ENCODE data around the gene POLN. TPM values are rescaled to one million over a fixed set of nuclear protein-coding genes. Genes with fewer than 3 reads are reported as not detected.

Gene POLN
- total and polyA plus RNA-seq, 2 of the 4 experiments (the other 2 are of a cell fraction), result 0.63 to 0.72 TPM

DNA sequence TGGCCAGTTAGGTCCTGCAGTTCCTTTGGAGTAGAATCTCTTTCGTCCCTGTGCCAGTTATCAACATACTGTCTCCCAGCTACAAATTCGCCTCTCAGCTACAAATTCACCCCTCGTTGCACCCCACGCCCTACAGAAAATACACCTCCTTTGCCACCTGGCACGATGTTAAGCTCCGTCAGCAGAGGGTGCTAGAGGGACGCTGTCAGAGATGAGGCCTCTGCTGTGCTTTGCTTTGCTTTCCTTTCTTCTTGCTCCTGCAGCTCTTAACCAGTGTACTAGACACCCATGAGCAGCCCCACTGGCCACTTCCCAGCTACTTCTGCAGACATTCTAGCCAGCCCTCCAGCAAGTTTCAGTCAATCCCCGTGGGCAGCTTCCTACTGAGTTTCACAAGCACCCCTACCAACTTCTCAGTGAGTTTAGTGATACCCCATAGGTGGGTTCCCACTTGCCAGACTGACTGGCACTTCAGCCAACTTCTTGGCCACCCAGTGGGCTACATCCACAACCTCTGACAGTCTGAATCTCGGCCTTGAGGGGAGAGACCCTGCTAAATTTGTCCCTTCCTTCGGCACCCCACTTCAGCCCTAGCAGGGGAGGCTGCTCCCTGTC lies 21.8 kb downstream of the POLN start (continued):
- no peak for TF ChIP-seq FOS (IDR thresholded peaks at IDR 0.05; ENCODE audit: low read depth, low read length)

DNA sequence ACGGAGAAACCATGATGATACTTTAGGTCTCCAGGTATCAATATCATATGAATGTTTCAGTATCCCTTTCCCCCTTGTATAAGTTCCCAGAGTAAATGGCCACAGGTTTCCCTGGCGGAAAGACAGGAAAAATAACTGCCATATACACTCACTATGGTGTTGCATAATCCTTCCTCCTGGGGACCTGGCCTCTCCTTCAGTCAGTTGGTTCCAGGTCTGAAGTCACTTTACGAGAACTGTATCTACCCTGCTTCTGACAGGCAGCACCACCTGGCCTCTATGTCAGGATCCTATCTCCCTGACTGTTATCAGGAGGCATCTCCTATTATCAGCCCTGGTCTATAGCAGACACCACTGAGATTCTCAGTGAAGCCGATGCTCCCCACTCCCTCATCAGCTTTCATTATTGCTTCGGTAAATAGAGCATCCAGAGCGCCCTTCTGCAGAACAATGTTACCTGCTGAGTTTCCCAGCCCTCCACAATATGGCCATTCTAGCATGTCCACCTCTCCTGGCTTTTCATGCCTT lies 22.6 kb downstream of the POLN start:
- H3K4me2 ChIP-seq (ENCODE audit: low read depth, low read length), result no peak overlapping the region
- H3K9ac ChIP-seq (ENCODE audit: low read depth, low read length), result no peak overlapping the region
- no peak for DNase-seq
- H2BK15ac ChIP-seq (ENCODE audit: low read depth, low read length), result no peak overlapping the region
- no peak overlapping the region for H2BK120ac ChIP-seq (ENCODE audit: low read depth, low read length)
- H4K20me1 ChIP-seq (ENCODE audit: insufficient read depth, low read length), result peaks cover 11% of the 10 kb centered on the region
- TF ChIP-seq, protein P1, sequence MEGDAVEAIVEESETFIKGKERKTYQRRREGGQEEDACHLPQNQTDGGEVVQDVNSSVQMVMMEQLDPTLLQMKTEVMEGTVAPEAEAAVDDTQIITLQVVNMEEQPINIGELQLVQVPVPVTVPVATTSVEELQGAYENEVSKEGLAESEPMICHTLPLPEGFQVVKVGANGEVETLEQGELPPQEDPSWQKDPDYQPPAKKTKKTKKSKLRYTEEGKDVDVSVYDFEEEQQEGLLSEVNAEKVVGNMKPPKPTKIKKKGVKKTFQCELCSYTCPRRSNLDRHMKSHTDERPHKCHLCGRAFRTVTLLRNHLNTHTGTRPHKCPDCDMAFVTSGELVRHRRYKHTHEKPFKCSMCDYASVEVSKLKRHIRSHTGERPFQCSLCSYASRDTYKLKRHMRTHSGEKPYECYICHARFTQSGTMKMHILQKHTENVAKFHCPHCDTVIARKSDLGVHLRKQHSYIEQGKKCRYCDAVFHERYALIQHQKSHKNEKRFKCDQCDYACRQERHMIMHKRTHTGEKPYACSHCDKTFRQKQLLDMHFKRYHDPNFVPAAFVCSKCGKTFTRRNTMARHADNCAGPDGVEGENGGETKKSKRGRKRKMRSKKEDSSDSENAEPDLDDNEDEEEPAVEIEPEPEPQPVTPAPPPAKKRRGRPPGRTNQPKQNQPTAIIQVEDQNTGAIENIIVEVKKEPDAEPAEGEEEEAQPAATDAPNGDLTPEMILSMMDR (conservative IDR thresholded peaks at IDR 0.05; ENCODE audit: low read depth, low read length), result no peak
- TF ChIP-seq RCOR1 (IDR thresholded peaks at IDR 0.05; ENCODE audit: insufficient replicate concordance, low read length), result no peak
- no peak for TF ChIP-seq RFX5 (IDR thresholded peaks at IDR 0.05; ENCODE audit: low read depth, low read length)
- TF ChIP-seq MAFK (IDR thresholded peaks at IDR 0.05; ENCODE audit: low read depth, low read length), result no peak
- no peak for TF ChIP-seq CHD1 (IDR thresholded peaks at IDR 0.05; ENCODE audit: low read depth, low read length)
- no peak for TF ChIP-seq BHLHE40 (IDR thresholded peaks at IDR 0.05; ENCODE audit: low read depth, low read length)
- TF ChIP-seq RAD21 (IDR thresholded peaks at IDR 0.05; ENCODE audit: low read length), result no peak
- H3K9me3 ChIP-seq (ENCODE audit: control insufficient read depth, insufficient read depth, low read length), result no peaks in the 10 kb centered on the region
- H3K18ac ChIP-seq (ENCODE audit: low read depth, low read length), result no peak overlapping the region
- H3K23ac ChIP-seq (ENCODE audit: low read depth, low read length), result no peak overlapping the region
- POLR2A ChIA-PET (ENCODE audit: unreplicated experiment), result no interaction called here
- H3K27ac ChIP-seq (ENCODE audit: insufficient read depth, low read length), result no peak overlapping the region
- no peak overlapping the region for H2BK5ac ChIP-seq (ENCODE audit: low read depth, low read length, poor library complexity, severe bottlenecking)
- no TSS peak for BruUV-seq (replicated peaks)
- no peak overlapping the region for H4K8ac ChIP-seq (ENCODE audit: low read depth in 2 of 2, low read length in 2 of 2)
- no peak overlapping the region for H4K5ac ChIP-seq (ENCODE audit: low read depth, low read length)
- no peak for ATAC-seq (ENCODE audit: low read depth)
- H3K14ac ChIP-seq (replicated peaks; ENCODE audit: low read depth, low read length), result no peak overlapping the region
- H2BK20ac ChIP-seq (ENCODE audit: low read depth, low read length), result no peak overlapping the region
- WGBS, 2 experiments (ENCODE audit: extremely low coverage in 2 of 2, insufficient read length in 1 of 2), result 90% methylated on average over 3 of the region's 6 CpGs; no CpG with 5 or more reads in 1 of the 2 experiments
- peaks cover 2% of the 10 kb centered on the region; the same call in 1 of the 2 replicates for H3K27me3 ChIP-seq (ENCODE audit: control insufficient read depth, insufficient read depth, low read length)
- peak overlapping the region; percentile 15 for H2AFZ ChIP-seq (replicated peaks; ENCODE audit: low read length, poor library complexity)
- no peak overlapping the region for H2AK9ac ChIP-seq (replicated peaks; ENCODE audit: low read depth, low read length, poor library complexity)
- no peak overlapping the region for H3K4me3 ChIP-seq (ENCODE audit: insufficient read depth, low read depth, low read length)
- intact Hi-C loops (cut with micrococcal nuclease), result no loop called here
- no peak overlapping the region for H2AK5ac ChIP-seq (ENCODE audit: low read depth, low read length)
- in situ Hi-C loops (cut with MboI; ENCODE audit: low sequenced_read_pairs), result no loop called here
- H4K91ac ChIP-seq (ENCODE audit: insufficient read depth, low read depth, low read length), result no peak overlapping the region
- no peaks in the 10 kb centered on the region for H3K79me1 ChIP-seq (ENCODE audit: low read depth in 1 of 2, low read length in 2 of 2)
- peaks cover 2% of the 10 kb centered on the region; the same call in 1 of the 2 replicates for H3K36me3 ChIP-seq (ENCODE audit: control insufficient read depth, insufficient read depth, low read length)
- CTCF ChIA-PET, result interaction anchor here (0.6 to 2.6 kb wide), 9 partner anchors 10 to 247 kb away, joined by 3 to 11 read pairs (median 3); no protein-coding TSS in a partner anchor
- peaks cover 3% of the 10 kb centered on the region; the same call in 1 of the 2 replicates for H3K4me1 ChIP-seq (ENCODE audit: control insufficient read depth, insufficient read depth, low read length)
- no peak overlapping the region for H3K4ac ChIP-seq (ENCODE audit: low read depth, low read length)
- no peak overlapping the region for H3K56ac ChIP-seq (ENCODE audit: extremely low read depth, insufficient read depth, low read length)
- dilution Hi-C loops (cut with HindIII; ENCODE audit: low sequenced_read_pairs, unreplicated experiment), result no loop called here
- H3K9me1 ChIP-seq (ENCODE audit: insufficient read depth, low read length), result no peaks in the 10 kb centered on the region

Data from IMR-90 (cell line).